NCI-H128 (cell line): Measurements from ENCODE around the gene CSNK1E.

Experiments
- DNase-seq: peaks from one replicate; lab custom pipeline; 2025; ENCODE audit not compliant: unreplicated experiment; lab: John Stamatoyannopoulos, UW

The CSNK1E gene

DNA sequence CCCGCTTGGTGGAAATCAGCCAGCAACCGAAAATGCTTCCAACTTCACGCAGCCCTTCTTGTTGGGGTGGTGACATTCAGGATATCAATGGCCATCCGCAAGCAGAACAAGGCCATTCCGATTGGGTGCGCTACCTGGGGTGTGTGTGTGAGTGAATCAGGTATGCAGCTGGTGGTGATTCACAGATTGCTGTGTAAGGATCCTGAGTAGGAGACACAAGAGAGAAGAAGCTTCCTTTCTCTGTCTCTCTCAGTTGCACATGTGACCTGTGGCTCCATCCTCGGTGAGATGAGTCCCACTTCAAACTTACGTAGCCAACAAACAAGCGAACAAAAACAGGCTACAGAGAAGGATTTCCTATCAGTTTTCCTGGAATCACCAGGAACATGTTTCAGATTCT is 34.8 kb downstream of the CSNK1E start:
- DNase-seq = no peak

DNA sequence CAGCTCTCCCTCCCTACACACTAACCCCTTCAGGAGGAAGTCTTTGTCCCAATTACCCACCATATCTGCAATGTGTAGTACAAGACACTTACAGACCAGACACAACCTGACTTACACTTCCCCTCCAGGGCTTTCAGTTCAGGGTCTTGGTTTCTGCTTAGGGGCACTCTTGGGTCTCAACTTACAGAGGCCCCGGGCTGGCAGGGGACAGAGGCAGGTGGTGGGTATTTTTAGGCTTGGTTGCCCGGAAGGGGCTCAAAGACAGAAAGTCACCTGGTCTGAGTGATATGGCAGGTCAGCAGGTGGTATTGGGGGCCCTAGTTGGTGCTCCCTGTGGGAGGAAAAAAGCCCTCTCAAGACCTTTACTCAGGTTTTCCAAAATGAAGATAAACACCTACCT is 41.1 kb downstream of the CSNK1E start:
- no peak for DNase-seq

DNA sequence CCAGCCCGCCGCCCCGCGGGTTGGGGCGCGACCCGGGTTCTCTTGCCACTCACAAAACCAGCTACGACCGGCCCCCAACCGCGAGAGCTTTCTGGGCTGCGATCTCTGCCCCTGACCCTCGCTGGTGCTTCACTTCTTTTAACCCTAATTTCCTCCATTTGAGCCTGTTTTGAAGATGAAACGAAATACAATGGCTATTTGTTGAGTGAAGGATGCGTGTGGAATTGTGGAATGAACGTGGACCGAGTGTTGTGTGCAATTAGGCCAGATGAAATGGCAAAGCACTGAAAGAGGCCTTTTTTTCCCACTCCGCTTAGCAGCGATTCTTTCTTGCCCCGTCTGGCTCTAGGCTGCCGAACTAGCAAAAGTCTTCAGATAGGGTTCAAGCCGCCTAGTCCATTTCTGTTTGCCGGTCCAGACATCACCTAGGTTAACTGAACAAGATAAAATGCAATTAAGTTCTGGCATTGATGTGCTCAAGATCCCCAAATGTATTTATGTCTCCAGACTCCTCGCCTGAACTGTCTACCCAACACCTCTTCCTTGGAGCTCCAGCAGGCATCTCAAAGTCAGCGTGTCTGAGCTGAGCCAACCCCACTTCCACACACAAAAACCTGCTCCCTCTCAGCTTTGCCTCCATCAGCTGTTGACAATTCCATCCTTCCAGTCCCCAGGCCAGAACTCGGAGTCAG is 44.0 kb downstream of the CSNK1E start:
- DNase-seq = no peak

DNA sequence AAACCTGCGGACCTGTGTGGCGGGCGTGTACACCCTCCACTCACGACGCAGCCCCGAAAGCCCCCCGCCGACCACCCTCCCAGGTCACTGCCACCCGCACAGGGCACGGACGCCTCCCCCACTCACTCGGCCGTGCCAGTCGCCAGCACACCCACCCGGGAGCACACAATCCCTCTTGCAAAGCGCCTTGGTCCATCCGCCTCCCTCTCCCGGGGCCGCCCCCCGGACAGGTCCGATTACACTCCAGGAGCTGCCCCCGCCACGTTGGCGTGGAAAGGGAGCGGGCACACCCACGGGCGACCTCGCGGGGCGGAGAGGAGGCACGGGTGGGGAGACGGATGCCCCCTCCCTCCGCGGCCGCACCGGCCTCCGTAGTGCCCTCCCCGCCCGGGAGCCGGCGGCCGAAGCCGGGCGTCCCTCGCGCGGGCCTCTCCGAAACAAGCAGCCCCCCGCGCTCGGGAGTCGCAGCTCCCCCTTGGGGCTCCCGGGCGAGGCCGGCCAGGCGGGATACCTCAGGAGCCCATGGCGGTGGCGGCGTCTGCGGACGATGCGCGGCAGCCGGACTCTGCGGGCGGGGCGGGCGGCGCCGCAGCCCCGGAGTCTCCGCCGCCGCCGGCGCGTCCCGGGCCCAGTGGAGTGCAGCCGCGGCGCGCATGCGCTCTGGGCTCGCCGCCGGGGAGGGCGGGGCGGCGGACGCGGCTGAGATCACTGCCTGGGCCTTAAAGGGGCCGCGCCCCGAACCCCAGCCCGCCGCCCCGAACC is 44.7 kb downstream of the CSNK1E start, which contains the start of gene TMEM184B:
TSS of gene TMEM184B (minus strand) at position 638 of the 762 bp plus-strand sequence. CDS start 25,049 bp downstream, outside the sequence.
- DNase-seq = peak; percentile 30

- DNase-seq = peak; percentile 36
These were observed 45.3 kb downstream of the CSNK1E start for GRCh38 chr22:38271927-38272372.

DNA sequence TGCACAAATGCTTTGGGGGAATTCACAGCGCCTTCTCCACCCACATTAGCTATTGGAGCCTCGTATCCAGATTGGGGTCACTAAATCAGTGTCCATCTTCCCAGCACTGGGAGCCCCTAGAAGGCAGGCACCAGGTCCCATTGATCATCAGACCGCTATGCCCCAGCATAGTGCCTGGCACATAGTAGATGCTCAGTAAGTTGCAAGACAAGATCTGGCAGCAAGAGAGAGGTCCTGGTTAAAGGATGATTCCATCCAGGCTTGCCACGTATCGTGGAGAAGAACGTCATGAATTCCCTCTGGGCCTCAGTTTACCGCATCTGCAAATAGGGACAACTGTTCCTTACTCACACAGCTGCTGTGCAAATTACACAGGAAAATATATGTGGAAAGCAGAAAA is 46.1 kb downstream of the CSNK1E start:
- no peak for DNase-seq

DNA sequence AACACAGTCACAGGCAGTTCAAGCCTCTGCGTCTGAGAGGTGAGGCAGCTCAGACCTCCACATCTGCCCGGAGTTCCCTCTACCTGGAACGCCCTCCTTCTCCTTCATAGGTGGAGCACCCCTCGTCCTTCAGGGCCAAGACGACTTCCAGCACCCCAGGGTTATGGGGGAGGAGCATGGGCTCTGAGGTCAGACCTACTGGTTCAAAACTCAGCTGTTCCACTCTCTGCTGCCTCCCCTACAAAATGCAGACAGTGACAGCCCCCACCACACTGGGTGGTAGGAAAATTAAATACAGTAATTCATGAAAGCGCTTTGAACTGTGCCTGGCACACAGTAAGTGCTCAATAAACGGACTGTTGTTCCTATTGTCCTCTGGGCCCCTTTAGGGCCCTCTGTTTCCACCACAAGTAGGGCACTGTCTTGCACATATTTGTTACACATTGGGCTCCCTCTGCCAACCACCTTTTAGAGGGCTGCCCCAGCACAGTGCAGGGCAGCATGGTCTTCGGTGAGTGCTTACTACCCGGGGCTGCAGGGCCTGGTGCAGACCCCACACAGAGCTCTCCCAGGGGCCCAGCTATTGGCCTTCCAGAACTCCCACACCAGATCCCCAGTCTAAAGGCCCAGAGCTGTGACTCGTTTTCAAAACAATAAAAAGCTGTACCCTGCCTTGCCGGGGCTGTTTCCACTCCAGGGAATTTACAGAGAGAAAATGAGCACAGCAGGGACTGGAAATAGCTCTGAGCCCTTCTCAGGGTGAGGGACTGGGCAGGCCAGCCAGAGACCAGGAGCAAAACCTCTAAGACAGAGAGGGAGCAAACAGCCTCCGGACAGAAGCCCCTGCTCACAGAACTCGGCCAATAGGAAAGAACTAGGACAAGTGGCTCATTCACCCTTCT is 46.9 kb downstream of the CSNK1E start:
- DNase-seq = no peak

DNA sequence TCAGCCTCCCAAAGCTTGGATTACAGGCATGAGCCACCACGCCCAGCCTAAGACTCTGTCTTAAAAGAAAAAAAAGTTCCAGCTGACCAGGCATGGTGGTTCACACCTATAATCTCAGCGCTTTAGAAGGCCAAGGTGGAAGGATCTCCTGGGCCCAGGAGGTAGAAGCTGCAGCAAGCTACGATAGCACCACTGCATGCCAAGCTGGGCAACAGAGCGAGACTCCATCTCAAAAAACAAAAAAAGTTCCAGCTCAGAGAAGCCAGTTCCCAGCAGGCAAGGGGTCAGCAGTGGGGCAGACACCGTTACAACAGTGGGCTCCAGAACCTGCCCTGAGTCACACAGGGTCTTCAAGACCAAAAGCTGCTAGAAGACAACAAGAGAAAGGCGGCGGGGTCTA is 47.8 kb downstream of the CSNK1E start:
- no peak for DNase-seq

- DNase-seq = no peak
These were observed 50.1 kb downstream of the CSNK1E start for GRCh38 chr22:38267086-38267485.

- DNase-seq = no peak
These were observed 51.1 kb downstream of the CSNK1E start for GRCh38 chr22:38266120-38266519.

DNA sequence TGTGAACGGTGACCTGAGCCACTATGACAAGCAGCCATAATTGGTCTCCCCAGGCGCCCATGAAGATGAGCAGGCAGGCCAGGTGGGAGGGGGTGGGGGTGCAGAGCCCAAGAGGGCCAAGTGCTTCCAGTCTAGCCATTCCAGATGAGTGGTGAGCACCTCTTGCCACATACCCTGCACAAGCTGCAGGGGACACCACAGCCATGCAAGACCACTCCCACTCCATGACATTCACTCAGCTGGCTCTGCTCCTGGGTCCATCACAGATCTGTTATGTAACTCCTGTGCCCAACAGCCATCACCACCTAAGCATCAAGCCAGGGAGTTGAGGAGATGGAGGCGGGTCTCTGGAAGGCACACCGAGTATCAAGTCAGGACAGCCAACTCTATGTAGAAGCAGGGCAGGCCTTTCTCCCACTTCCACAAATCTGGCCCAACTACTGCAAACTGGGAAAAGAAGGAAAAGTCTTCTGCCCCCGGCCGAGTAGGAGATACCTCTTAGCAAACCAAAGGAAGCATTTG is 52.9 kb downstream of the CSNK1E start:
- no peak for DNase-seq

GRCh38 chr22:38262051-38262795 is 55.0 kb downstream of the CSNK1E start:
- no peak for DNase-seq

DNA sequence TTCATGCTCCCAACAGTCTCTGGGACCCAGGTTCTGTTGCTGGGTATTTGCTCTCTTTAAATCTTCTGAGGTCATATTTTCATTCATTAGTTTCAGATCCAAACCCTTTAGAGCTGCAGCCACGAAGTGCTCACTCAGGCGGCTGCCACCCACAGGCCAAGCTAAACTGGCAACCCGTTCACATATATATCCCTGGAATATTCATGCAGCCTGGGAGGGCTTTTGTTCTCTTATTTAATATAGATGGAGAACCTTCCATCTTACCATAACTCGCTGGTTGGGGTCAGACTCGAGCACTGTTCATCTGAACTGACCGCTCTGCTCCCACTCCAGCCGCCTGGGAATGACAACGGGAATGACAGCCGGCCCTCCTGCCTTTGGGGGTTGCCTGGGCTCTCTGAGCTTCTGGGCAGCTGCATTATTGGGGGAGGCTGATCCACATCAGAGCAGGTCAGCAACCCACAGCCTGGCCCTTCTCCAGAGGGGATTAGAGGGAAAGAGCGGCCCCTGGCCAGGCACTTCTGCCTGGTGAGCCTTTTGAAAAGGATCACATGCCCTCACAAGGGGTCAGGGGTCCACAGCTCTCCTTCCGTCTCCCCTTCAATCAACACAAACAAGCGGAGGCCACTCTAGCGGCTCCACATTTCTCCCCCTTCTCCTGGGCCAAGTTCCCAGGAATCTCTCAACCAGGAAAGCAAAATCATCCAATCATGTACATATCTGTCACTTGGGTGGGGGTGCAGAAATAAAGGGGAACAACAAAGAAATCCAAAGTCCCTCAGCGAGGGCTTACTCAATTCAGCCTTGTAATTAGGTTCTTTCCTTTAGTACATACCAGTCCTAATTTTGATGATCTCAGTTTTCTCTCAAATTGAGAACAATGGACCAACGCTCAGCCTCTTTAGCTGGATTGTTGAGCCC is 56.2 kb downstream of the CSNK1E start:
- DNase-seq = no peak

GRCh38 chr22:38259370-38259769 is 57.9 kb downstream of the CSNK1E start:
- DNase-seq = no peak

- DNase-seq = no peak
These were observed 58.3 kb downstream of the CSNK1E start for GRCh38 chr22:38258895-38259294.

GRCh38 chr22:38257650-38258250 is 59.5 kb downstream of the CSNK1E start:
- DNase-seq = peak; percentile 68

DNA sequence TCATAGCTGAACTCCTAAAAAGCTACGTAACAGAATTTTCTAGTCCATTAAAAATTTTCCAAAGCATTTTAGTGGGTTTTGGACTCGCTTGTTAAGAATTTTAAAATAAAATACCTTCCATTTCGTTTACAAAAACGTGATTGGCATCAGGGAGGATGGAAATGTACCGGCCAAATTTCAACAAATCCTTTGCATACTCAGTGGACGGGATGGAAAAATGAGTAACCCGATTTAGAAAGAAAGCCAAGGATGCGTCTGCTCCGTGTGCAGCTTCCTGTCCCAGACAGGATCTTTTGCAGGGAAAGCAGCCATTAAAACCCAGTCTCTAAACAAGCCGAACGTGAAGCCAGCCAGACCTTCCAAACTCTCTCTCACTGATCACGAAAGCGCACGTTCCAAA is 60.1 kb downstream of the CSNK1E start:
- DNase-seq = no peak

DNA sequence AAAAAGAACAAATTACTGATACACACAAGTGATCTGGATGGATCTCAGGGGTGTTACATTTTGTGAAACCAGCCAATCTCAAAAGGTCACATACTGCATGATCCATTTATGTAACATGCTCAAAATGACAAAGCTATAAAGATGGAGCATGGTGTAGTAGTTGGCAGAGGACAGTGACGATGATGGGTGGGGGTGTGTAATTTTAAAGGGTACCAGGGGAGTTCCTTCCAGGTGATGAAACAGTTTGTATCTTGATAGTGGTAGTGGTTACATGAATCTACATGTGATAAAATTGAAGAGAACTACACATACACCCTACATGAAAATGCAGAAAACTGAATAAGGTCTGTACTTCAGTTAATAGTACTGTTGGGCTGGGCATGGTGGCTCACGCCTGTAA is 61.5 kb downstream of the CSNK1E start:
- no peak for DNase-seq

GRCh38 chr22:38251341-38251692 is 65.9 kb downstream of the CSNK1E start:
- no peak for DNase-seq
